DOHH2 (cell line): ENCODE results near the gene KRTCAP2.
"Not testable (repeated sequence)": the region's sequence is repeated elsewhere in the genome, so short reads cannot be mapped to it uniquely, and the experiment has no call there.

Source experiments
- H3F3A ChIP-seq: fragments of 200-600 bp; sonication (generic), shearing (Covaris generic); 2 replicates; pipeline ENCODE4 v1.6.0; 2016; ENCODE audit warnings: antibody characterized with exemption, mild to moderate bottlenecking; ENCODE audit not compliant: control insufficient read depth, insufficient read depth
- H3K27ac ChIP-seq: fragments of 200-600 bp; sonication (generic); 2 replicates; pipeline ENCODE4 v1.5.1; 2014; ENCODE audit warnings: low read depth, mild to moderate bottlenecking, low read length, moderate library complexity
- H3K27me3 ChIP-seq: fragments of 200-600 bp; sonication (generic); 2 replicates; pipeline ENCODE4 v1.6.1; 2014; ENCODE audit warnings: mild to moderate bottlenecking, low read length, mixed read lengths; ENCODE audit not compliant: control insufficient read depth
- H3K36me3 ChIP-seq: fragments of 200-600 bp; sonication (generic); 2 replicates; pipeline ENCODE4 v1.6.1; 2014; ENCODE audit warnings: mild to moderate bottlenecking, low read length, moderate library complexity, mixed read lengths; ENCODE audit not compliant: control insufficient read depth
- H3K4me1 ChIP-seq: fragments of 200-600 bp; sonication (generic); 2 replicates; pipeline ENCODE4 v1.6.1; 2014; ENCODE audit warnings: mild to moderate bottlenecking, low read length, mixed read lengths; ENCODE audit not compliant: control insufficient read depth
- H3K4me2 ChIP-seq: fragments of 200-600 bp; sonication (generic); 2 replicates; pipeline ENCODE4 v1.6.0; 2014; ENCODE audit warnings: mild to moderate bottlenecking, low read length, moderate library complexity
- H3K4me3 ChIP-seq: fragments of 200-600 bp; sonication (generic); 2 replicates; pipeline ENCODE4 v1.5.1; 2014; ENCODE audit warnings: mild to moderate bottlenecking, low read length, mixed read lengths
- H3K79me2 ChIP-seq: fragments of 200-600 bp; sonication (generic); 2 replicates; pipeline ENCODE4 v1.6.1; 2014; ENCODE audit warnings: mild to moderate bottlenecking, low read length, mixed read lengths; ENCODE audit not compliant: control insufficient read depth
- H3K9me2 ChIP-seq: fragments of 200-600 bp; sonication (generic); replicated peaks from 2 replicates; pipeline ENCODE4 v1.6.1; 2014; ENCODE audit warnings: mild to moderate bottlenecking, low read length, mixed read lengths; ENCODE audit not compliant: control insufficient read depth
- H3K9me3 ChIP-seq: fragments of 200-600 bp; sonication (generic); 2 replicates; pipeline ENCODE4 v1.6.1; 2014; ENCODE audit warnings: antibody characterized with exemption, low read length, mixed read lengths; ENCODE audit not compliant: control insufficient read depth, insufficient read depth
- H4K20me1 ChIP-seq: fragments of 200-600 bp; sonication (generic); 2 replicates; pipeline ENCODE4 v1.6.0; 2014; ENCODE audit warnings: low read depth, mild to moderate bottlenecking, antibody characterized with exemption, low read length, moderate library complexity; ENCODE audit not compliant: control insufficient read depth, insufficient read depth
- CTCF ChIP-seq: fragments of 200-600 bp; sonication (generic); IDR thresholded peaks from one replicate; pipeline ENCODE4 v1.5.1; 2014; ENCODE audit warnings: antibody characterized with exemption, mild to moderate bottlenecking, low read depth, low read length; ENCODE audit not compliant: poor library complexity, severe bottlenecking
- EZH2phosphoT487 ChIP-seq: fragments of 200-600 bp; sonication (generic); IDR thresholded peaks from 2 replicates; pipeline ENCODE4 v1.6.1; 2017; ENCODE audit warnings: borderline replicate concordance, mild to moderate bottlenecking, antibody characterized with exemption, low read length, moderate library complexity, mixed read lengths

Gene KRTCAP2

GRCh38 chr1:155160128-155160527 lies 13.0 kb downstream of the KRTCAP2 start:
- H3K27me3 ChIP-seq: peaks cover 1% of the 10 kb centered on the region; the same call in 1 of the 2 replicates
- no peaks in the 10 kb centered on the region for H3K79me2 ChIP-seq
- no peaks in the 10 kb centered on the region for H4K20me1 ChIP-seq
- no peak overlapping the region for H3K27ac ChIP-seq
- H3K4me3 ChIP-seq: no peak overlapping the region
- no peaks in the 10 kb centered on the region for H3K9me2 ChIP-seq
- 0 out of 2 replicates have a peak, but pooled peaks cover 3% of the 10 kb centered on the region for H3F3A ChIP-seq
- H3K9me3 ChIP-seq: no peaks in the 10 kb centered on the region
- peaks cover 4% of the 10 kb centered on the region; the same call in 1 of the 2 replicates for H3K4me1 ChIP-seq
- TF ChIP-seq EZH2phosphoT487 (no peak), CTCF (no peak)
- no peaks in the 10 kb centered on the region for H3K36me3 ChIP-seq
- no peak overlapping the region for H3K4me2 ChIP-seq

GRCh38 chr1:155158991-155159390 lies 14.1 kb downstream of the KRTCAP2 start:
- Histone ChIP-seq H3K4me3 (no peak overlapping the region), H4K20me1 (no peaks in the 10 kb centered on the region), H3F3A (0 out of 2 replicates have a peak, but pooled peaks cover 3% of the 10 kb centered on the region), H3K27me3 (peaks cover 2% of the 10 kb centered on the region; the same call in 1 of the 2 replicates), H3K4me1 (no peaks in the 10 kb centered on the region), H3K9me2 (no peaks in the 10 kb centered on the region), H3K4me2 (no peak overlapping the region), H3K9me3 (no peaks in the 10 kb centered on the region), H3K36me3 (no peaks in the 10 kb centered on the region), H3K79me2 (no peaks in the 10 kb centered on the region), H3K27ac (no peak overlapping the region)
- no peak for TF ChIP-seq CTCF
- no peak for TF ChIP-seq EZH2phosphoT487

- not testable (repeated sequence) for H3K27me3 ChIP-seq, H3K36me3 ChIP-seq, H3K27ac ChIP-seq, H4K20me1 ChIP-seq, H3F3A ChIP-seq, H3K4me3 ChIP-seq, H3K79me2 ChIP-seq, H3K9me2 ChIP-seq, H3K4me1 ChIP-seq, H3K9me3 ChIP-seq, H3K4me2 ChIP-seq
These were observed 17.0 kb downstream of the KRTCAP2 start for GRCh38 chr1:155155996-155156643.

GRCh38 chr1:155145491-155145890 lies 27.6 kb downstream of the KRTCAP2 start:
- Histone ChIP-seq H3K27ac (no peak overlapping the region), H3K9me2 (no peaks in the 10 kb centered on the region), H3F3A (peaks cover 5% of the 10 kb centered on the region; the same call in 1 of the 2 replicates), H3K4me3 (no peak overlapping the region), H4K20me1 (no peaks in the 10 kb centered on the region), H3K4me2 (no peak overlapping the region), H3K27me3 (no peaks in the 10 kb centered on the region), H3K9me3 (no peaks in the 10 kb centered on the region), H3K79me2 (no peaks in the 10 kb centered on the region), H3K36me3 (no peaks in the 10 kb centered on the region), H3K4me1 (peaks cover 18% of the 10 kb centered on the region)
- TF ChIP-seq EZH2phosphoT487: no peak
- no peak for TF ChIP-seq CTCF
